GM23338 (cell line): ENCODE measurements around the gene ENPP7. TPM values are rescaled to one million over a fixed set of nuclear protein-coding genes. Genes with fewer than 3 reads are reported as not detected.

ENCODE experiments used
- ATAC-seq: fragments of 200-7000 bp; cut with Tn5 transposase; 3 replicates; pipeline ENCODE4 v1.9.1; 2020
- DNase-seq: peaks from one replicate; pipeline ENCODE4 v3.0.0-alpha.2; 2015; ENCODE audit warnings: low spot score
- H2AFZ ChIP-seq: fragments of 200-600 bp; sonication (generic); 2 replicates; pipeline ENCODE4 v1.8.0; 2016; ENCODE audit warnings: antibody characterized with exemption, mild to moderate bottlenecking, moderate library complexity
- H3F3A ChIP-seq: fragments of 200-600 bp; sonication (generic); replicated peaks from 2 replicates; pipeline ENCODE4 v1.8.0; 2017; ENCODE audit warnings: antibody characterized with exemption, mixed run types, low read depth
- H3K27ac ChIP-seq: fragments of 200-600 bp; sonication (generic); 2 replicates; pipeline ENCODE4 v1.6.1; 2016; ENCODE audit warnings: low read depth
- H3K27me3 ChIP-seq: fragments of 200-600 bp; sonication (generic); 2 replicates; pipeline ENCODE4 v1.8.0; 2016; ENCODE audit warnings: mild to moderate bottlenecking, mixed run types, moderate library complexity; ENCODE audit not compliant: insufficient read depth
- H3K36me3 ChIP-seq: fragments of 200-600 bp; sonication (generic); 2 replicates; pipeline ENCODE4 v1.8.0; 2016; ENCODE audit warnings: mild to moderate bottlenecking; ENCODE audit not compliant: insufficient read depth
- H3K4me1 ChIP-seq: fragments of 200-600 bp; sonication (generic); 2 replicates; pipeline ENCODE4 v1.8.0; 2016; ENCODE audit warnings: mild to moderate bottlenecking, moderate library complexity; ENCODE audit not compliant: insufficient read depth
- H3K4me2 ChIP-seq: fragments of 200-600 bp; sonication (generic); 2 replicates; pipeline ENCODE4 v1.7.1; 2017; ENCODE audit warnings: mixed run types
- H3K4me3 ChIP-seq: fragments of 200-600 bp; sonication (generic); 2 replicates; pipeline ENCODE4 v1.6.1; 2016; ENCODE audit warnings: mixed run types
- H3K79me2 ChIP-seq: fragments of 200-600 bp; sonication (generic); replicated peaks from 2 replicates; pipeline ENCODE4 v1.8.0; 2017; ENCODE audit warnings: mild to moderate bottlenecking; ENCODE audit not compliant: insufficient read depth
- H3K9me2 ChIP-seq: fragments of 200-600 bp; sonication (generic); 2 replicates; pipeline ENCODE4 v1.8.0; 2017; ENCODE audit not compliant: insufficient read depth
- H4K20me1 ChIP-seq: fragments of 200-600 bp; sonication (generic); replicated peaks from 2 replicates; pipeline ENCODE4 v1.8.0; 2017; ENCODE audit warnings: mild to moderate bottlenecking; ENCODE audit not compliant: insufficient read depth
- H3K27ac Mint-ChIP-seq: 2 replicates; pipeline ENCODE4 v1.8.0; 2020; ENCODE audit warnings: inconsistent platforms, mild to moderate bottlenecking, moderate library complexity, mixed read lengths
- H3K27me3 Mint-ChIP-seq: 3 replicates; pipeline ENCODE4 v1.8.0; 2022; ENCODE audit warnings: low read depth, mild to moderate bottlenecking, moderate library complexity, mixed read lengths, inconsistent platforms; ENCODE audit not compliant: insufficient read depth, poor library complexity
- H3K36me3 Mint-ChIP-seq: 3 replicates; pipeline ENCODE4 v1.8.0; 2021; ENCODE audit warnings: low read depth, mild to moderate bottlenecking, inconsistent platforms, moderate library complexity, mixed read lengths
- H3K4me1 Mint-ChIP-seq: 3 replicates; pipeline ENCODE4 v1.8.0; 2020; ENCODE audit warnings: mild to moderate bottlenecking, inconsistent platforms, mixed read lengths
- H3K4me3 Mint-ChIP-seq: 3 replicates; pipeline ENCODE4 v1.8.0; 2021; ENCODE audit warnings: moderate library complexity, mild to moderate bottlenecking, inconsistent platforms, mixed read lengths
- H3K9me3 Mint-ChIP-seq: 3 replicates; pipeline ENCODE4 v1.8.0; 2020; ENCODE audit warnings: moderate library complexity, mild to moderate bottlenecking, inconsistent platforms, mixed read lengths
- CREB1 ChIP-seq: fragments of 250-450 bp; sonication (Bioruptor Pico); IDR thresholded peaks from 2 replicates; pipeline ENCODE4 v1.5.0; 2020; ENCODE audit warnings: low read depth, mild to moderate bottlenecking, moderate library complexity
- EZH2 ChIP-seq: fragments of 200-600 bp; sonication (generic); IDR thresholded peaks from one replicate; pipeline ENCODE4 v1.8.0; 2017; ENCODE audit warnings: antibody characterized with exemption, mild to moderate bottlenecking, low read depth; ENCODE audit not compliant: unreplicated experiment
- EZH2phosphoT487 ChIP-seq: fragments of 200-600 bp; sonication (generic); IDR thresholded peaks from one replicate; pipeline ENCODE4 v1.8.1; 2018; ENCODE audit warnings: antibody characterized with exemption; ENCODE audit not compliant: unreplicated experiment
- JUNB ChIP-seq: IDR thresholded peaks from one replicate; pipeline ENCODE4 v1.6.1; 2016; ENCODE audit warnings: antibody characterized with exemption; ENCODE audit not compliant: unreplicated experiment
- NANOG ChIP-seq: IDR thresholded peaks from 2 replicates; pipeline ENCODE4 v1.6.1; 2016; ENCODE audit warnings: antibody characterized with exemption, borderline replicate concordance
- POLR2AphosphoS5 ChIP-seq: IDR thresholded peaks from 2 replicates; pipeline ENCODE4 v1.6.1; 2016; ENCODE audit warnings: antibody characterized with exemption, low read depth
- ZNF331 ChIP-seq: fragments of 250-450 bp; sonication (Bioruptor Pico); IDR thresholded peaks from 2 replicates; pipeline ENCODE4 v1.5.0; 2020; ENCODE audit warnings: low read depth, mild to moderate bottlenecking, moderate library complexity
- polyA plus RNA-seq: library from polyadenylated mRNA; unstranded; fragments of >200 nt; fragmentation: Nextera tagmentation; extraction: Ambion mirVana; gene quantifications from 2 replicates; pipeline ENCODE4 v1.2.1, GENCODE V29; 2016
- total RNA-seq: library from RNA; depleted of rRNA; stranded (reverse); fragments of >200 nt; shearing (Covaris generic); gene quantifications from 2 replicates; pipeline ENCODE4 v1.2.3, GENCODE V29; 2014
- TF ChIP-seq, protein P1 (sequence below): IDR thresholded peaks from one replicate; pipeline ENCODE4 v1.6.1; 2018; ENCODE audit warnings: antibody characterized with exemption; ENCODE audit not compliant: unreplicated experiment
- TF ChIP-seq, protein P2 (sequence below), 2 experiments: fragments of 200-600 bp in 1 of 2; sonication (generic) in 1 of 2; conservative IDR thresholded peaks; 2 replicates each; pipeline versions ENCODE4 v1.5.1 to v1.6.1; 2016 to 2017; ENCODE audit warnings: antibody characterized with exemption in 2 of 2, low read depth in 2 of 2, mild to moderate bottlenecking in 2 of 2, moderate library complexity in 1 of 2

Gene ENPP7
- total and polyA plus RNA-seq, 2 experiments from 2014 or later: not detected

DNA sequence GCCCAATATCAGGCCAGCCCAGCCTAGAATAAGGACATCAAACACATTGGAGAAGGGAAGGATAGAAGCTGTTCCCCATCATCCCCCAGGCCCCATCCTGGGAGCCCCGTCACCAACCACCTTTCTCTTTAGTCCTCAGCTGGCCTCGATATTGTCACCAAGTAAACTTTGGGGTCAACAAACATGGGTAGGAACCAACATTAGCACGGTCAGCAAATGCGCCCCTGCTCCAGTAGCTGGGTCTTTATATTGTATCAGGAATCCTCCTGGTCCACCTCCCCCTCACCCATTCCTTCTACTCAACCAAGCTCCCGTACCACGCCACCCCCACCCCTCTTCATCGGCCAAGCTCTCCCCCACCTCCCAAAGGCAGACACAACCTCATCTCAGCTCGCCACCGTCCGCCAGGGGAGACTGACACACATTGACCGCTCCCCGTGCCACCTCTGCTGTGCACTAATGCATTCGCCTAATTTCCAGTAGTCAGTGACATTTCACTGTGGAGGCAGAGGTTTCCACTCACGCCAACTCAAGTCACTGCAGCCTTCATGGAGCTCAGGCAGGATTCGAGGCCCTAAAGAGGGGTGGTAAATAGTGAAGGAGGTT, 26.5 kb downstream of the ENPP7 start (continued):
- TF ChIP-seq, protein P1, sequence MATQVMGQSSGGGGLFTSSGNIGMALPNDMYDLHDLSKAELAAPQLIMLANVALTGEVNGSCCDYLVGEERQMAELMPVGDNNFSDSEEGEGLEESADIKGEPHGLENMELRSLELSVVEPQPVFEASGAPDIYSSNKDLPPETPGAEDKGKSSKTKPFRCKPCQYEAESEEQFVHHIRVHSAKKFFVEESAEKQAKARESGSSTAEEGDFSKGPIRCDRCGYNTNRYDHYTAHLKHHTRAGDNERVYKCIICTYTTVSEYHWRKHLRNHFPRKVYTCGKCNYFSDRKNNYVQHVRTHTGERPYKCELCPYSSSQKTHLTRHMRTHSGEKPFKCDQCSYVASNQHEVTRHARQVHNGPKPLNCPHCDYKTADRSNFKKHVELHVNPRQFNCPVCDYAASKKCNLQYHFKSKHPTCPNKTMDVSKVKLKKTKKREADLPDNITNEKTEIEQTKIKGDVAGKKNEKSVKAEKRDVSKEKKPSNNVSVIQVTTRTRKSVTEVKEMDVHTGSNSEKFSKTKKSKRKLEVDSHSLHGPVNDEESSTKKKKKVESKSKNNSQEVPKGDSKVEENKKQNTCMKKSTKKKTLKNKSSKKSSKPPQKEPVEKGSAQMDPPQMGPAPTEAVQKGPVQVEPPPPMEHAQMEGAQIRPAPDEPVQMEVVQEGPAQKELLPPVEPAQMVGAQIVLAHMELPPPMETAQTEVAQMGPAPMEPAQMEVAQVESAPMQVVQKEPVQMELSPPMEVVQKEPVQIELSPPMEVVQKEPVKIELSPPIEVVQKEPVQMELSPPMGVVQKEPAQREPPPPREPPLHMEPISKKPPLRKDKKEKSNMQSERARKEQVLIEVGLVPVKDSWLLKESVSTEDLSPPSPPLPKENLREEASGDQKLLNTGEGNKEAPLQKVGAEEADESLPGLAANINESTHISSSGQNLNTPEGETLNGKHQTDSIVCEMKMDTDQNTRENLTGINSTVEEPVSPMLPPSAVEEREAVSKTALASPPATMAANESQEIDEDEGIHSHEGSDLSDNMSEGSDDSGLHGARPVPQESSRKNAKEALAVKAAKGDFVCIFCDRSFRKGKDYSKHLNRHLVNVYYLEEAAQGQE: no peak

DNA sequence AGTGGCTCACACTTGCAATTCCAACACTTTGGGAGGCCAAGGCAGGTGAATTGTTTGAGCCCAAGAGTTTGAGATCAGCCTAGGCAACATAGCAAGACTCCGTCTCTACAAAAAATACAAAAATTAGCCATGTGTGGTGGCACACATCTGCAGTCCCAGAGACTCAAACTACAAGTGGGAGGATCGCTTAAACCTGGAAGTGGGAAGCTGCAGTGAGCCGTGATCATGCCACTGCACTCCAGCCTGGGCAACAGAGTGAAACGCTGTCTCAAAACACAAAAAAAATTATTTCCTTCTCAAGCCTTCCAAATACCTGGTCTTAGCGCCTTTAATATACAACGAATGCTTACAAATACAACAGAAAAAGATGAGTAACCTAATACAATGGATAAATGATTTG, 27.5 kb downstream of the ENPP7 start:
- Mint-ChIP-seq H3K36me3 (no peaks in the 10 kb centered on the region), H3K4me3 (no peak overlapping the region), H3K9me3 (no peaks in the 10 kb centered on the region), H3K4me1 (no peaks in the 10 kb centered on the region), H3K27ac (no peak overlapping the region), H3K27me3 (peaks cover 6% of the 10 kb centered on the region)
- Histone ChIP-seq H3K4me3 (no peak overlapping the region), H3K9me2 (no peaks in the 10 kb centered on the region), H3K36me3 (no peaks in the 10 kb centered on the region), H3K27me3 (no peaks in the 10 kb centered on the region), H3K27ac (no peak overlapping the region), H3K4me2 (no peak overlapping the region), H3F3A (no peaks in the 10 kb centered on the region), H2AFZ (no peak overlapping the region), H3K79me2 (no peaks in the 10 kb centered on the region), H3K4me1 (no peaks in the 10 kb centered on the region), H4K20me1 (no peaks in the 10 kb centered on the region)
- ATAC-seq (no peak), DNase-seq (no peak)
- TF ChIP-seq POLR2AphosphoS5 (no peak), NANOG (no peak), JUNB (no peak), CREB1 (CRISPR knock-in tag) (no peak)
- TF ChIP-seq, protein P2, sequence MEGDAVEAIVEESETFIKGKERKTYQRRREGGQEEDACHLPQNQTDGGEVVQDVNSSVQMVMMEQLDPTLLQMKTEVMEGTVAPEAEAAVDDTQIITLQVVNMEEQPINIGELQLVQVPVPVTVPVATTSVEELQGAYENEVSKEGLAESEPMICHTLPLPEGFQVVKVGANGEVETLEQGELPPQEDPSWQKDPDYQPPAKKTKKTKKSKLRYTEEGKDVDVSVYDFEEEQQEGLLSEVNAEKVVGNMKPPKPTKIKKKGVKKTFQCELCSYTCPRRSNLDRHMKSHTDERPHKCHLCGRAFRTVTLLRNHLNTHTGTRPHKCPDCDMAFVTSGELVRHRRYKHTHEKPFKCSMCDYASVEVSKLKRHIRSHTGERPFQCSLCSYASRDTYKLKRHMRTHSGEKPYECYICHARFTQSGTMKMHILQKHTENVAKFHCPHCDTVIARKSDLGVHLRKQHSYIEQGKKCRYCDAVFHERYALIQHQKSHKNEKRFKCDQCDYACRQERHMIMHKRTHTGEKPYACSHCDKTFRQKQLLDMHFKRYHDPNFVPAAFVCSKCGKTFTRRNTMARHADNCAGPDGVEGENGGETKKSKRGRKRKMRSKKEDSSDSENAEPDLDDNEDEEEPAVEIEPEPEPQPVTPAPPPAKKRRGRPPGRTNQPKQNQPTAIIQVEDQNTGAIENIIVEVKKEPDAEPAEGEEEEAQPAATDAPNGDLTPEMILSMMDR (conservative IDR thresholded peaks at IDR 0.05; ENCODE audit: low read depth in 2 of 2): no peak

DNA sequence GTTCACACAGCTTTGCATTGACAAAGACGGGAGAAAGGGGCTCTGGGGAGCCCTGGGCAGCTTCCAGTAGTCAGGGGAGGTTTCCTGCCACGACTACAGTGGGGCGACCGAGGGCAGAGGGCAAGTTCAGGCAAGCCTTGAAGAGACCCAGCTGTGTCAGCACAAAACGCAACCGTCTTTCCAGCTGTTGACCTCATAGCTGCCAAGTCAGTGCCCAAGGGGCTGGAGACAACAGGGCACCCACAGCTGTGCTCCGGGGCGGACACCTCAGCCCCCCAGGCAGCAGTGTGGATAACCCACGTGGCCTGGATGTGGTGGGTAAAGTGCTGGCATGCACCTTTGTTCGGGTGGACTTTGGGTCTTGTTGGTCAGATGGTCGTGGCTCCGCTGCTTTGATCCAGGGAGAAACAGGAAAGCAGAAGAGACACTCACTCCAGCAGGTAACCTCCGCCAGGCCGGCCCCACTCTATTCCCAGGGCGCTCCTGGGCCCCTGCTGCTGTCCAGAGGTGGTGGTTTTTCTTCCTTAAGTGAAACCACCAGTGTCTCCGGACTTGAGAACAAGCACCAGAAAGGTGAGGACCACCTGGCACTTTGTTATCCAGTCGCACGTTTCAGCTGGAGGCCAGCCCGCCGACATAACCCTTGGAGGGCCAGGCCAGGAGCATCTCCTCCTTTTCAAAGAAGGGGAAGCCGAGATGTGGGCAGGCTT, 29.6 kb downstream of the ENPP7 start:
- no peaks in the 10 kb centered on the region for H3K4me1 Mint-ChIP-seq
- no peak for ATAC-seq
- H3K27me3 Mint-ChIP-seq: no peaks in the 10 kb centered on the region
- Histone ChIP-seq H3K27me3 (no peaks in the 10 kb centered on the region), H4K20me1 (no peaks in the 10 kb centered on the region), H3F3A (no peaks in the 10 kb centered on the region), H2AFZ (no peak overlapping the region), H3K4me3 (no peak overlapping the region), H3K36me3 (no peaks in the 10 kb centered on the region), H3K4me1 (no peaks in the 10 kb centered on the region), H3K79me2 (no peaks in the 10 kb centered on the region), H3K9me2 (no peaks in the 10 kb centered on the region), H3K4me2 (no peak overlapping the region), H3K27ac (no peak overlapping the region)
- H3K9me3 Mint-ChIP-seq: no peaks in the 10 kb centered on the region
- no peak overlapping the region for H3K27ac Mint-ChIP-seq
- no peaks in the 10 kb centered on the region for H3K36me3 Mint-ChIP-seq
- H3K4me3 Mint-ChIP-seq: no peak overlapping the region
- DNase-seq: no peak
- TF ChIP-seq, protein P2 (conservative IDR thresholded peaks at IDR 0.05; ENCODE audit: low read depth in 2 of 2): no peak
- TF ChIP-seq, protein P1: no peak
- no peak for TF ChIP-seq NANOG
- no peak for TF ChIP-seq POLR2AphosphoS5
- no peak for TF ChIP-seq ZNF331 (CRISPR knock-in tag)
- no peak for TF ChIP-seq JUNB
- TF ChIP-seq CREB1 (CRISPR knock-in tag): no peak
- TF ChIP-seq EZH2: no peak
- no peak for TF ChIP-seq EZH2phosphoT487
